MM.1S (cell line): Measurements from ENCODE around the gene EVX2.
A peak's percentile ranks its signal among the peaks of the same experiment; 100 is the strongest.

Experiments
- DNase-seq: peaks from one replicate; pipeline ENCODE4 v3.0.0-alpha.2; 2015
- H2AFZ ChIP-seq: fragments of 300-600 bp; sonication (generic); 2 replicates; pipeline ENCODE4 v1.6.0; 2016; ENCODE audit warnings: antibody characterized with exemption, low read length
- H3F3A ChIP-seq: fragments of 300-600 bp; sonication (generic); 2 replicates; pipeline ENCODE4 v1.6.1; 2016; ENCODE audit warnings: mild to moderate bottlenecking, antibody characterized with exemption, low read length, moderate library complexity, mixed read lengths; ENCODE audit not compliant: insufficient read depth
- H3K27ac ChIP-seq: fragments of 300-600 bp; sonication (generic); 2 replicates; pipeline ENCODE4 v1.5.1; 2016; ENCODE audit warnings: mild to moderate bottlenecking, low read length
- H3K27me3 ChIP-seq: fragments of 300-600 bp; sonication (generic); replicated peaks from 2 replicates; pipeline ENCODE4 v1.6.0; 2016; ENCODE audit warnings: low read length; ENCODE audit not compliant: insufficient read depth
- H3K36me3 ChIP-seq: fragments of 300-600 bp; sonication (generic); replicated peaks from 2 replicates; pipeline ENCODE4 v1.6.1; 2016; ENCODE audit warnings: mild to moderate bottlenecking, low read length, mixed read lengths; ENCODE audit not compliant: insufficient read depth
- H3K4me1 ChIP-seq: fragments of 300-600 bp; sonication (generic); 2 replicates; pipeline ENCODE4 v1.6.1; 2016; ENCODE audit warnings: low read length, mixed read lengths
- H3K4me2 ChIP-seq: fragments of 300-600 bp; sonication (generic); 2 replicates; pipeline ENCODE4 v1.6.0; 2016; ENCODE audit warnings: low read depth, low read length
- H3K4me3 ChIP-seq: fragments of 300-600 bp; sonication (generic); 2 replicates; pipeline ENCODE4 v1.5.1; 2016; ENCODE audit warnings: low read length, mixed read lengths
- H3K79me2 ChIP-seq: fragments of 300-600 bp; sonication (generic); 2 replicates; pipeline ENCODE4 v1.6.1; 2016; ENCODE audit warnings: mixed run types, low read length, mixed read lengths
- H3K9ac ChIP-seq: fragments of 300-600 bp; sonication (generic); 2 replicates; pipeline ENCODE4 v1.6.1; 2016; ENCODE audit warnings: low read length, mixed read lengths
- H3K9me2 ChIP-seq: fragments of 300-600 bp; sonication (generic); replicated peaks from 2 replicates; pipeline ENCODE4 v1.6.1; 2016; ENCODE audit warnings: mild to moderate bottlenecking, low read length, mixed read lengths; ENCODE audit not compliant: insufficient read depth
- H3K9me3 ChIP-seq: fragments of 300-600 bp; sonication (generic); replicated peaks from 2 replicates; pipeline ENCODE4 v1.6.1; 2016; ENCODE audit warnings: mild to moderate bottlenecking, low read length, mixed read lengths; ENCODE audit not compliant: insufficient read depth
- H4K20me1 ChIP-seq: fragments of 300-600 bp; sonication (generic); 2 replicates; pipeline ENCODE4 v1.6.1; 2016; ENCODE audit warnings: mild to moderate bottlenecking, low read length, moderate library complexity, mixed read lengths; ENCODE audit not compliant: insufficient read depth
- CTCF ChIP-seq: fragments of 300-600 bp; sonication (generic); IDR thresholded peaks from 2 replicates; pipeline ENCODE4 v1.5.1; 2016; ENCODE audit warnings: antibody characterized with exemption, low read length, mixed read lengths
- EZH2 ChIP-seq: fragments of 300-600 bp; sonication (generic); optimal IDR thresholded peaks from 2 replicates; pipeline ENCODE3; 2017; ENCODE audit warnings: low read depth, mild to moderate bottlenecking, antibody characterized with exemption, low read length, mixed read lengths
- EZH2phosphoT487 ChIP-seq: fragments of 300-600 bp; sonication (generic); IDR thresholded peaks from 2 replicates; pipeline ENCODE4 v1.6.1; 2018; ENCODE audit warnings: antibody characterized with exemption, low read length

The EVX2 gene

GRCh38 chr2:176127774-176128072 lies 44.0 kb upstream of the EVX2 start:
- Histone ChIP-seq H3K9me3 (no peaks in the 10 kb centered on the region), H3K36me3 (no peaks in the 10 kb centered on the region), H3K9me2 (no peaks in the 10 kb centered on the region), H3F3A (no peaks in the 10 kb centered on the region), H3K4me3 (no peak overlapping the region), H3K9ac (no peak overlapping the region), H3K4me2 (no peak overlapping the region), H3K27me3 (peaks cover 33% of the 10 kb centered on the region), H3K79me2 (no peaks in the 10 kb centered on the region), H3K27ac (no peak overlapping the region), H2AFZ (no peak overlapping the region), H4K20me1 (no peaks in the 10 kb centered on the region), H3K4me1 (no peaks in the 10 kb centered on the region)
- TF ChIP-seq CTCF (no peak), EZH2 (no peak), EZH2phosphoT487 (no peak)
- DNase-seq = no peak

- Histone ChIP-seq H3K4me1 (no peaks in the 10 kb centered on the region), H4K20me1 (no peaks in the 10 kb centered on the region), H3K36me3 (no peaks in the 10 kb centered on the region), H2AFZ (no peak overlapping the region), H3F3A (no peaks in the 10 kb centered on the region), H3K4me2 (peak overlapping the region; percentile 23; the same call in 1 of the 2 replicates), H3K79me2 (no peaks in the 10 kb centered on the region), H3K9me2 (no peaks in the 10 kb centered on the region), H3K4me3 (no peak overlapping the region), H3K27me3 (peaks cover 33% of the 10 kb centered on the region), H3K9ac (no peak overlapping the region), H3K9me3 (no peaks in the 10 kb centered on the region), H3K27ac (no peak overlapping the region)
- TF ChIP-seq EZH2phosphoT487 = no peak
- no peak for TF ChIP-seq EZH2
- TF ChIP-seq CTCF = peak; percentile 80
- peak; percentile 65 for DNase-seq
These were observed 43.4 kb upstream of the EVX2 start for GRCh38 chr2:176126929-176127773.

- Histone ChIP-seq H3K4me2 (no peak overlapping the region), H3F3A (no peaks in the 10 kb centered on the region), H4K20me1 (no peaks in the 10 kb centered on the region), H3K9me2 (no peaks in the 10 kb centered on the region), H3K9me3 (no peaks in the 10 kb centered on the region), H3K4me3 (no peak overlapping the region), H3K9ac (no peak overlapping the region), H2AFZ (no peak overlapping the region), H3K27me3 (peaks cover 28% of the 10 kb centered on the region), H3K4me1 (no peaks in the 10 kb centered on the region), H3K79me2 (no peaks in the 10 kb centered on the region), H3K36me3 (no peaks in the 10 kb centered on the region), H3K27ac (no peak overlapping the region)
- TF ChIP-seq EZH2 (no peak), EZH2phosphoT487 (no peak), CTCF (no peak)
- DNase-seq = no peak
These were observed 42.0 kb upstream of the EVX2 start for GRCh38 chr2:176125772-176126054.
